Upper lobe of left lung (tissue), 6 donors: ENCODE results near the gene IGSF9B. TPM values are rescaled to one million over a fixed set of nuclear protein-coding genes. Genes with fewer than 3 reads are reported as not detected.

ENCODE experiments used
- ATAC-seq, 2 donors: fragments of 200-7000 bp; cut with Tn5 transposase; one replicate each; pipeline ENCODE4 v1.9.1; 2022; ENCODE audit warnings: mild to moderate bottlenecking in 2 of 2, moderate library complexity in 2 of 2; ENCODE audit not compliant: low FRiP score in 2 of 2
- DNase-seq, 2 donors: peaks; one replicate each; pipeline ENCODE4 v3.0.0-alpha.2; 2019 to 2020
- H3K27ac ChIP-seq, 4 donors: fragments of 200-600 bp; sonication (generic); one replicate each; pipeline ENCODE4 v1.5.1; 2016 to 2019
- H3K27me3 ChIP-seq, 4 donors: fragments of 200-600 bp; sonication (generic); one replicate each; pipeline ENCODE4 v1.5.1; 2017 to 2019
- H3K36me3 ChIP-seq, 4 donors: fragments of 200-600 bp; sonication (generic); one replicate each; pipeline ENCODE4 v1.5.1; 2016 to 2019
- H3K4me1 ChIP-seq, 4 donors: fragments of 200-600 bp; sonication (generic); one replicate each; pipeline ENCODE4 v1.5.1; 2018 to 2019
- H3K4me3 ChIP-seq, 4 donors: fragments of 200-600 bp; sonication (generic); one replicate each; pipeline ENCODE4 v1.5.1; 2017 to 2019; ENCODE audit warnings: mild to moderate bottlenecking in 2 of 4, moderate library complexity in 1 of 4
- H3K9me3 ChIP-seq, 4 donors: fragments of 200-600 bp; sonication (generic); one replicate each; pipeline ENCODE4 v1.5.1; 2018 to 2019
- EP300 ChIP-seq, 4 donors: sonication (generic); formaldehyde crosslinking; IDR thresholded peaks; one replicate each; pipeline ENCODE4 v1.5.1; 2017; ENCODE audit warnings: antibody characterized with exemption in 4 of 4, control low read depth in 2 of 4
- POLR2A ChIP-seq, 4 donors: fragments of 450-650 bp; IDR thresholded peaks; one replicate each; pipeline ENCODE4 v1.5.1; 2016 to 2017; ENCODE audit warnings: antibody characterized with exemption in 4 of 4, mild to moderate bottlenecking in 2 of 4
- POLR2AphosphoS5 ChIP-seq, 2 donors: sonication (generic); formaldehyde crosslinking; IDR thresholded peaks; one replicate each; pipeline ENCODE4 v1.5.1; 2017; ENCODE audit warnings: antibody characterized with exemption in 2 of 2
- WGBS, 2 donors: methylation state at CpG; one replicate each; pipeline ENCODE4 v1.1.5; 2017 to 2018; 5-methylcytosine and 5-hydroxymethylcytosine counted together
- total RNA-seq, 6 donors: library from RNA; depleted of rRNA in 4 of 6; stranded (reverse); fragments of >200 nt in 4 of 6; gene quantifications; one replicate each; pipeline versions ENCODE4 v1.1.0 to v1.2.1, GENCODE V29; 2016 to 2021
- TF ChIP-seq, protein P1 (sequence below), 6 experiments: fragments of 450-650 bp in 4 of 6; fragments of 200-600 bp in 2 of 6; sonication (generic) in 2 of 6; IDR thresholded peaks; one replicate each; pipeline ENCODE4 v1.5.1; 2016 to 2019; ENCODE audit warnings: antibody characterized with exemption in 6 of 6
- donor health status: DM: no; HTN: no; CAD: no; lungs with moderate emphysema.
- donor health status: DM: no; HTN: yes; CAD: no; lungs with severe emphysema.

IGSF9B gene
- total RNA-seq, 6 donors from 2014 or later: 1.6 to 13.6 (median 5.3) TPM

- no peak for DNase-seq
- ATAC-seq: no peak
- no peak overlapping the region for H3K4me3 ChIP-seq
- TF ChIP-seq, protein P1, sequence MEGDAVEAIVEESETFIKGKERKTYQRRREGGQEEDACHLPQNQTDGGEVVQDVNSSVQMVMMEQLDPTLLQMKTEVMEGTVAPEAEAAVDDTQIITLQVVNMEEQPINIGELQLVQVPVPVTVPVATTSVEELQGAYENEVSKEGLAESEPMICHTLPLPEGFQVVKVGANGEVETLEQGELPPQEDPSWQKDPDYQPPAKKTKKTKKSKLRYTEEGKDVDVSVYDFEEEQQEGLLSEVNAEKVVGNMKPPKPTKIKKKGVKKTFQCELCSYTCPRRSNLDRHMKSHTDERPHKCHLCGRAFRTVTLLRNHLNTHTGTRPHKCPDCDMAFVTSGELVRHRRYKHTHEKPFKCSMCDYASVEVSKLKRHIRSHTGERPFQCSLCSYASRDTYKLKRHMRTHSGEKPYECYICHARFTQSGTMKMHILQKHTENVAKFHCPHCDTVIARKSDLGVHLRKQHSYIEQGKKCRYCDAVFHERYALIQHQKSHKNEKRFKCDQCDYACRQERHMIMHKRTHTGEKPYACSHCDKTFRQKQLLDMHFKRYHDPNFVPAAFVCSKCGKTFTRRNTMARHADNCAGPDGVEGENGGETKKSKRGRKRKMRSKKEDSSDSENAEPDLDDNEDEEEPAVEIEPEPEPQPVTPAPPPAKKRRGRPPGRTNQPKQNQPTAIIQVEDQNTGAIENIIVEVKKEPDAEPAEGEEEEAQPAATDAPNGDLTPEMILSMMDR (IDR thresholded peaks at IDR 0.05): no peak
- no peak for TF ChIP-seq POLR2A (IDR thresholded peaks at IDR 0.05)
- no peak for TF ChIP-seq POLR2AphosphoS5 (IDR thresholded peaks at IDR 0.05)
- no peak for TF ChIP-seq EP300 (IDR thresholded peaks at IDR 0.05)
- H3K4me1 ChIP-seq: peaks cover 1 to 24% (median 11%) of the 10 kb centered on the region in 4 donors
- WGBS, 2 donors: 85 to 86% methylated on average over 8 of the region's 8 CpGs
- H3K27ac ChIP-seq: no peak overlapping the region
- no peaks in the 10 kb centered on the region for H3K9me3 ChIP-seq
- H3K27me3 ChIP-seq: no peaks in the 10 kb centered on the region
- H3K36me3 ChIP-seq: no peaks in the 10 kb centered on the region
Observed at GRCh38 chr11:133961890-133962289, 5.1 kb upstream of the IGSF9B start.

DNA sequence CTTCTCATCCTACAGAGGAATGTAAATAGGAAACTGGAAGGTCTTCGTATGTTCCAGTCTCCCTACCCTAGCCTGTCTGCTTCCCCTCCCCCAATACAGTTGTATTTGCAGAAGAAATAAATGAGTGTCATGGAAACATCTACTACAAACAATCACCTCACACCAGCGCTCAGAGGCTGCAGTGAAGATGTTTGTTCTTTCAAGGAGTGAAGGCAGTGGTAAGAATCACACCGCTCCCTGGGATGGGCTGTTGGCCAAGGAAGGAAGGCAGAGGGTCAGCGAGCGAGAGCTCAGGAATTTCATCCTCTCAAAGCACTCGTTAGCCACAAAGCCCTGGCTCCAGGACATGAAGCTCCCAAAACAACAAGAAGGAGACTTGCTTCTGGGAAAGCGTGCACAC lies 1.1 kb upstream of the IGSF9B start:
- ATAC-seq (peak in 1 of 2 donors; percentile 9), DNase-seq (no peak)
- no peak overlapping the region for H3K27ac ChIP-seq
- 28 to 33% methylated on average over 7 of the region's 7 CpGs for WGBS, 2 donors
- no peak overlapping the region for H3K4me3 ChIP-seq
- TF ChIP-seq EP300 (IDR thresholded peaks at IDR 0.05) (no peak), POLR2AphosphoS5 (IDR thresholded peaks at IDR 0.05) (no peak), POLR2A (IDR thresholded peaks at IDR 0.05) (no peak)
- TF ChIP-seq, protein P1 (IDR thresholded peaks at IDR 0.05): no peak
- peaks cover 17 to 34% (median 25%) of the 10 kb centered on the region in 4 donors for H3K4me1 ChIP-seq
- peaks cover 0 to 27% (median 12%) of the 10 kb centered on the region in 4 donors for H3K27me3 ChIP-seq
- no peaks in the 10 kb centered on the region for H3K9me3 ChIP-seq
- no peaks in the 10 kb centered on the region for H3K36me3 ChIP-seq

- no peaks in the 10 kb centered on the region for H3K9me3 ChIP-seq
- H3K36me3 ChIP-seq: no peaks in the 10 kb centered on the region
- DNase-seq: peak in 1 of 2 donors; percentile 81
- peak overlapping the region; percentile 22 to 71 (median 60) for H3K4me3 ChIP-seq
- no peak for TF ChIP-seq POLR2A (IDR thresholded peaks at IDR 0.05)
- TF ChIP-seq EP300 (IDR thresholded peaks at IDR 0.05): no peak
- TF ChIP-seq, protein P1 (IDR thresholded peaks at IDR 0.05): no peak
- TF ChIP-seq POLR2AphosphoS5 (IDR thresholded peaks at IDR 0.05): no peak
- 0 to 7% methylated on average over 5 to 6 of the region's 58 CpGs for WGBS, 2 donors
- H3K4me1 ChIP-seq: peaks cover 17 to 42% (median 25%) of the 10 kb centered on the region in 4 donors
- peaks cover 0 to 34% (median 12%) of the 10 kb centered on the region in 4 donors for H3K27me3 ChIP-seq
- peak overlapping the region in 1 of 4 donors; percentile 32 for H3K27ac ChIP-seq
- ATAC-seq: no peak
Observed at GRCh38 chr11:133955945-133956421, 785 bp downstream of the IGSF9B start.

GRCh38 chr11:133955081-133955891 lies 1.5 kb downstream of the IGSF9B start:
- TF ChIP-seq EP300 (IDR thresholded peaks at IDR 0.05) (no peak), POLR2AphosphoS5 (IDR thresholded peaks at IDR 0.05) (no peak), POLR2A (IDR thresholded peaks at IDR 0.05) (no peak)
- TF ChIP-seq, protein P1 (IDR thresholded peaks at IDR 0.05): no peak
- WGBS, 2 donors: 7 to 9% methylated on average over 29 to 47 of the region's 49 CpGs
- Histone ChIP-seq H3K4me1 (peaks cover 17 to 43% (median 25%) of the 10 kb centered on the region in 4 donors), H3K4me3 (peak overlapping the region in 3 of 4 donors; percentile 58 to 71 (median 63)), H3K9me3 (no peaks in the 10 kb centered on the region), H3K27ac (peak overlapping the region in 1 of 4 donors; percentile 32), H3K27me3 (peaks cover 0 to 36% (median 12%) of the 10 kb centered on the region in 4 donors), H3K36me3 (no peaks in the 10 kb centered on the region)
- DNase-seq (peak in 1 of 2 donors; percentile 79), ATAC-seq (no peak)
